ENCODE data around the gene FLNB. TPM values are rescaled to one million over a fixed set of nuclear protein-coding genes. Genes with fewer than 3 reads are reported as not detected.

The FLNB gene
- polyA plus RNA-seq, 3 donors, result 0.47 to 4.0 (median 2.1) TPM

GRCh38 chr3:57978316-57978715, 29.9 kb upstream of the FLNB start:
- Histone ChIP-seq H3K9ac (ENCODE audit: insufficient read depth, low read length, poor library complexity, severe bottlenecking) (no peak overlapping the region), H3K4me2 (replicated peaks; ENCODE audit: extremely low read depth, low read length, poor library complexity, severe bottlenecking) (no peak overlapping the region), H3K4me3 (replicated peaks in 1 of 3; ENCODE audit: low read depth in 2 of 3, low read length in 3 of 3) (no peak overlapping the region), H3K36me3 (replicated peaks in 1 of 2; ENCODE audit: control insufficient read depth in 1 of 2, insufficient read depth in 2 of 2, low read length in 2 of 2) (no peaks in the 10 kb centered on the region), H2AFZ (ENCODE audit: insufficient read depth, low read depth, low read length, poor library complexity, severe bottlenecking) (no peak overlapping the region), H3K27ac (ENCODE audit: low read depth in 1 of 2, low read length in 2 of 2) (no peak overlapping the region), H3K27me3 (ENCODE audit: control insufficient read depth in 2 of 2, insufficient read depth in 2 of 2, low read length in 2 of 2) (no peaks in the 10 kb centered on the region), H4K20me1 (ENCODE audit: insufficient read depth, low read length) (no peaks in the 10 kb centered on the region), H3K79me2 (ENCODE audit: insufficient read depth, low read length) (no peaks in the 10 kb centered on the region), H3K4me1 (ENCODE audit: control insufficient read depth in 1 of 2, insufficient read depth in 2 of 2, low read length in 2 of 2) (peaks cover 49 to 51% of the 10 kb centered on the region in 2 donors), H3K9me3 (replicated peaks in 1 of 2; ENCODE audit: control insufficient read depth in 1 of 2, insufficient read depth in 1 of 2, low read length in 2 of 2) (no peaks in the 10 kb centered on the region)
- H3K36me3 Mint-ChIP-seq, result peaks cover 0 to 12% of the 10 kb centered on the region in 2 donors
- 83% methylated on average over 1 of the region's 8 CpGs for WGBS (ENCODE audit: insufficient coverage)
- no peak overlapping the region for H3K4me3 Mint-ChIP-seq
- intact Hi-C loops (cut with micrococcal nuclease), result no loop called here
- H3K4me1 Mint-ChIP-seq, result peaks cover 51% of the 10 kb centered on the region
- H3K27me3 Mint-ChIP-seq (ENCODE audit: low read depth in 3 of 3), result peaks cover 2 to 15% (median 8%) of the 10 kb centered on the region in 3 donors
- H3K27ac Mint-ChIP-seq, result peak overlapping the region in 1 of 7 donors; percentile 66
- H3K9me3 Mint-ChIP-seq, result peaks cover 0 to 2% (median 0%) of the 10 kb centered on the region in 7 donors
- no peak for TF ChIP-seq CTCF (IDR thresholded peaks at IDR 0.05)
- no peak for DNase-seq

- H3K36me3 Mint-ChIP-seq, result peaks cover under 1 to 10% of the 10 kb centered on the region in 2 donors
- no peak for TF ChIP-seq CTCF (IDR thresholded peaks at IDR 0.05)
- Histone ChIP-seq H3K9ac (ENCODE audit: insufficient read depth, low read length, poor library complexity, severe bottlenecking) (no peak overlapping the region), H3K4me1 (ENCODE audit: control insufficient read depth in 1 of 2, insufficient read depth in 2 of 2, low read length in 2 of 2) (peaks cover 56 to 59% of the 10 kb centered on the region in 2 donors), H3K4me2 (replicated peaks; ENCODE audit: extremely low read depth, low read length, poor library complexity, severe bottlenecking) (no peak overlapping the region), H2AFZ (ENCODE audit: insufficient read depth, low read depth, low read length, poor library complexity, severe bottlenecking) (no peak overlapping the region), H3K27ac (ENCODE audit: low read depth in 1 of 2, low read length in 2 of 2) (no peak overlapping the region), H3K4me3 (replicated peaks in 1 of 3; ENCODE audit: low read depth in 2 of 3, low read length in 3 of 3) (no peak overlapping the region), H4K20me1 (ENCODE audit: insufficient read depth, low read length) (no peaks in the 10 kb centered on the region), H3K9me3 (replicated peaks in 1 of 2; ENCODE audit: control insufficient read depth in 1 of 2, insufficient read depth in 1 of 2, low read length in 2 of 2) (no peaks in the 10 kb centered on the region), H3K36me3 (replicated peaks in 1 of 2; ENCODE audit: control insufficient read depth in 1 of 2, insufficient read depth in 2 of 2, low read length in 2 of 2) (no peaks in the 10 kb centered on the region), H3K27me3 (ENCODE audit: control insufficient read depth in 2 of 2, insufficient read depth in 2 of 2, low read length in 2 of 2) (no peaks in the 10 kb centered on the region), H3K79me2 (ENCODE audit: insufficient read depth, low read length) (no peaks in the 10 kb centered on the region)
- peak in 2 of 3 donors; percentile 44 to 49 for DNase-seq
- peak overlapping the region in 1 of 2 donors; percentile 52 for H3K4me3 Mint-ChIP-seq
- H3K27me3 Mint-ChIP-seq (ENCODE audit: low read depth in 3 of 3), result peaks cover 2 to 15% (median 6%) of the 10 kb centered on the region in 3 donors
- H3K4me1 Mint-ChIP-seq, result peaks cover 58% of the 10 kb centered on the region
- peak overlapping the region in 2 of 7 donors; percentile 7 to 67 for H3K27ac Mint-ChIP-seq
- intact Hi-C loops (cut with micrococcal nuclease), result loop anchor here in 1 of 2 donors (2.0 to 10.0 kb wide), 2 partner anchors 18 to 354 kb away; partner anchors contain the start of gene PXK
- WGBS (ENCODE audit: insufficient coverage), result no CpG with 5 or more reads among the region's 1 CpG
- H3K9me3 Mint-ChIP-seq, result peaks cover 0 to 2% (median 0%) of the 10 kb centered on the region in 7 donors
These were observed 27.8 kb upstream of the FLNB start for GRCh38 chr3:57980416-57980815.
